ENCODE data around the gene STARD3.

- TF ChIP-seq CTCF (IDR thresholded peaks at IDR 0.05) (no peak), POLR2A (IDR thresholded peaks at IDR 0.05) (no peak)
Measured at GRCh38 chr17:39628655-39629493, 8.1 kb upstream of the STARD3 start.

Data from right lobe of liver (tissue), 4 donors.